GM23248 (cell line): Measurements from ENCODE around the gene RUFY1. TPM values are rescaled to one million over a fixed set of nuclear protein-coding genes. Genes with fewer than 3 reads are reported as not detected.
"Not testable (repeated sequence)": the region's sequence is repeated elsewhere in the genome, so short reads cannot be mapped to it uniquely, and the experiment has no call there.

Source experiments
- DNase-seq: peaks from one replicate; pipeline ENCODE4 v3.0.0-alpha.2; 2015
- H2AFZ ChIP-seq: fragments of 200-600 bp; sonication (generic); 2 replicates; pipeline ENCODE4 v1.6.1; 2016; ENCODE audit warnings: antibody characterized with exemption
- H3F3A ChIP-seq: fragments of 200-600 bp; sonication (generic); 2 replicates; pipeline ENCODE4 v1.6.1; 2016; ENCODE audit warnings: mild to moderate bottlenecking, antibody characterized with exemption, mixed run types; ENCODE audit not compliant: insufficient read depth
- H3K27ac ChIP-seq: fragments of 200-600 bp; sonication (generic); 2 replicates; pipeline ENCODE4 v1.5.1; 2016; ENCODE audit warnings: mild to moderate bottlenecking
- H3K27me3 ChIP-seq: fragments of 200-600 bp; sonication (generic); replicated peaks from 2 replicates; pipeline ENCODE4 v1.6.1; 2016; ENCODE audit warnings: mild to moderate bottlenecking; ENCODE audit not compliant: insufficient read depth
- H3K36me3 ChIP-seq: fragments of 200-600 bp; sonication (generic); 2 replicates; pipeline ENCODE4 v1.6.1; 2016; ENCODE audit warnings: low read depth, mild to moderate bottlenecking
- H3K4me1 ChIP-seq: fragments of 200-600 bp; sonication (generic); 2 replicates; pipeline ENCODE4 v1.6.1; 2016; ENCODE audit warnings: mild to moderate bottlenecking; ENCODE audit not compliant: insufficient read depth
- H3K4me2 ChIP-seq: fragments of 200-600 bp; sonication (generic); one replicate; pipeline ENCODE4 v1.6.1; 2016; ENCODE audit warnings: mild to moderate bottlenecking; ENCODE audit not compliant: unreplicated experiment
- H3K4me3 ChIP-seq: fragments of 200-600 bp; sonication (generic); 2 replicates; pipeline ENCODE4 v1.5.1; 2016; ENCODE audit warnings: mild to moderate bottlenecking
- H3K79me2 ChIP-seq: fragments of 200-600 bp; sonication (generic); 2 replicates; pipeline ENCODE4 v1.6.1; 2016; ENCODE audit warnings: mild to moderate bottlenecking; ENCODE audit not compliant: insufficient read depth
- H3K9ac ChIP-seq: fragments of 200-600 bp; sonication (generic); 2 replicates; pipeline ENCODE4 v1.6.1; 2016; ENCODE audit warnings: mild to moderate bottlenecking
- H3K9me2 ChIP-seq: fragments of 200-600 bp; sonication (generic); 2 replicates; pipeline ENCODE4 v1.6.1; 2016; ENCODE audit warnings: mixed run types, mild to moderate bottlenecking, moderate library complexity; ENCODE audit not compliant: insufficient read depth
- H3K9me3 ChIP-seq: fragments of 200-600 bp; sonication (generic); one replicate; pipeline ENCODE4 v1.6.1; 2017; ENCODE audit warnings: low read depth
- H4K20me1 ChIP-seq: fragments of 200-600 bp; sonication (generic); 2 replicates; pipeline ENCODE4 v1.6.0; 2016; ENCODE audit not compliant: insufficient read depth
- EZH2 ChIP-seq: fragments of 200-600 bp; sonication (generic); IDR thresholded peaks from 2 replicates; pipeline ENCODE4 v1.6.1; 2018; ENCODE audit warnings: antibody characterized with exemption, mild to moderate bottlenecking; ENCODE audit not compliant: insufficient read depth, poor library complexity, severe bottlenecking
- EZH2phosphoT487 ChIP-seq: fragments of 200-600 bp; sonication (generic); IDR thresholded peaks from 2 replicates; pipeline ENCODE4 v1.6.1; 2018; ENCODE audit warnings: antibody characterized with exemption, moderate library complexity, mild to moderate bottlenecking, low read depth; ENCODE audit not compliant: insufficient read depth
- WGBS, 2 experiments: methylation state at CpG; one replicate each; pipeline ENCODE4 v1.1.6; 2015 to 2017; ENCODE audit warnings: low lambda C conversion rate in 2 of 2, low coverage in 1 of 2; ENCODE audit errors: missing lambda C conversion rate in 2 of 2; 5-methylcytosine and 5-hydroxymethylcytosine counted together
- in situ Hi-C: fragments of 300-500 bp; cut with MboI; formaldehyde crosslinking; loops from 2 replicates; pipeline ENCODE4 v1.15.0; 2020
- polyA plus RNA-seq: library from polyadenylated mRNA; unstranded; fragments of >200 nt; fragmentation: Nextera tagmentation; extraction: Ambion mirVana; gene quantifications from 2 replicates; pipeline ENCODE4 v1.2.1, GENCODE V29; 2016
- total RNA-seq: library from RNA; depleted of rRNA; stranded (reverse); fragments of >200 nt; shearing (Covaris generic); gene quantifications from 2 replicates; pipeline ENCODE4 v1.2.3, GENCODE V29; 2014

RUFY1 gene
- total and polyA plus RNA-seq, 2 experiments from 2014 or later: 27.2 to 41.9 TPM

DNA sequence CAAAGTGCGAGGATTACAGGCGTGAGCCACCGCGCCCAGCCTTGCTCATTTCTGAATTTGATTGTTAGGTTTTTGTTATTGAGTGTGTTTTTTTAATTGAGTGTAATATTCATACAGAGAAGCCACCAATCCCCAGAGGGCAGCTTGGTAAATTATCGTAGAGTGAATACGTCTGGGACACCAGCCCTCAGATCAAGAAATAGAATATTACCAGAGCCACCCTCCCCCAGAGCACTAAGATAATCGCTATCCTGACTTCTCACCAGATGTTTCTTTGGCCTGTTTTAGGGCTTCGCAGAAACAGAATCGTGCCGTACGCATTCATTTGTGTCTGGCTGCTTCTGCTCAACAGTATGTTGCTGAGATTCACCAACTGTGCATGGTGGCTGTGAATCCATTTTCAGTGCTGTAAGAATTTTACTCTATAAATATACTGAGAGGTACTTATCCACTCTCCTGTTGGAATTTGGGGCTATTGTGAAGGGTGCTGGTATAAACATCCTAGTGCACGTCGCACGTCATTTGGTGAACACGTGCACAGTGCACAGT, 37.8 kb upstream of the RUFY1 start:
- H2AFZ ChIP-seq: no peak overlapping the region
- H3K9ac ChIP-seq: no peak overlapping the region
- H3K9me3 ChIP-seq: no peaks in the 10 kb centered on the region
- no peaks in the 10 kb centered on the region for H3K27me3 ChIP-seq
- H3K79me2 ChIP-seq: no peaks in the 10 kb centered on the region
- H3K4me3 ChIP-seq: no peak overlapping the region
- H4K20me1 ChIP-seq: no peaks in the 10 kb centered on the region
- no peak overlapping the region for H3K27ac ChIP-seq
- no peaks in the 10 kb centered on the region for H3K36me3 ChIP-seq
- no peak for DNase-seq
- no peaks in the 10 kb centered on the region for H3K9me2 ChIP-seq
- in situ Hi-C loops: no loop called here
- no peaks in the 10 kb centered on the region for H3K4me1 ChIP-seq
- H3F3A ChIP-seq: no peaks in the 10 kb centered on the region
- H3K4me2 ChIP-seq: no peak overlapping the region
- WGBS, 2 experiments: 67 to 69% methylated on average over 15 of the region's 15 CpGs
- TF ChIP-seq EZH2 (no peak), EZH2phosphoT487 (no peak)

GRCh38 chr5:179515501-179515900, 34.9 kb upstream of the RUFY1 start:
- WGBS, 2 experiments: 66 to 68% methylated on average over 7 of the region's 7 CpGs
- H4K20me1 ChIP-seq, H3K27me3 ChIP-seq, H3K4me1 ChIP-seq, DNase-seq, H3K9me2 ChIP-seq, H3K79me2 ChIP-seq, H3K4me2 ChIP-seq, H3K9ac ChIP-seq, H3F3A ChIP-seq, H3K36me3 ChIP-seq, H3K27ac ChIP-seq, H2AFZ ChIP-seq, H3K4me3 ChIP-seq, in situ Hi-C loops, H3K9me3 ChIP-seq: not testable (repeated sequence)

DNA sequence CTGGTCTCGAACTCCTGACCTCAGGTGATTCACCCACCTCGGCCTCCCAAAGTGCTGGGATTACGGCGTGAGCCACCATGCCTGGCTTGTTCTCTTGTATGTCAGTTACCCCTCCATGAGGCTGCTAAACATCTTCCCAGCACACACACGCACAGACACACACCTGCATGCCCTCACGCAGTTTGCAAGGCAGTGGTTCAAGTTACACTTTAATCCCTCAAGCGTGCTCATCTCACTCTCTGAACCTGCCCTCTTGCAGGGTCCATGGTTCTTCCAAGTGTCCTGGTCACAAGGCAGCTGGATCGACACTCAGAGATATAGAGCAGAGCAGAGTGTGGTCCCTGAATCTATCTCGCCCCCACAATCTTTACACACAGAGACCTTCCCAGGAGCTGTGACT, 34.1 kb upstream of the RUFY1 start:
- no peaks in the 10 kb centered on the region for H3K79me2 ChIP-seq
- no peak overlapping the region for H3K4me2 ChIP-seq
- H3K4me1 ChIP-seq: no peaks in the 10 kb centered on the region
- no peak for DNase-seq
- H3K4me3 ChIP-seq: no peak overlapping the region
- in situ Hi-C loops: no loop called here
- no peaks in the 10 kb centered on the region for H3K9me2 ChIP-seq
- H3F3A ChIP-seq: no peaks in the 10 kb centered on the region
- H2AFZ ChIP-seq: no peak overlapping the region
- no peaks in the 10 kb centered on the region for H3K36me3 ChIP-seq
- TF ChIP-seq EZH2 (no peak), EZH2phosphoT487 (no peak)
- no peaks in the 10 kb centered on the region for H3K27me3 ChIP-seq
- no peaks in the 10 kb centered on the region for H3K9me3 ChIP-seq
- H4K20me1 ChIP-seq: no peaks in the 10 kb centered on the region
- no peak overlapping the region for H3K9ac ChIP-seq
- no peak overlapping the region for H3K27ac ChIP-seq
- WGBS, 2 experiments: 66 to 68% methylated on average over 9 of the region's 9 CpGs

DNA sequence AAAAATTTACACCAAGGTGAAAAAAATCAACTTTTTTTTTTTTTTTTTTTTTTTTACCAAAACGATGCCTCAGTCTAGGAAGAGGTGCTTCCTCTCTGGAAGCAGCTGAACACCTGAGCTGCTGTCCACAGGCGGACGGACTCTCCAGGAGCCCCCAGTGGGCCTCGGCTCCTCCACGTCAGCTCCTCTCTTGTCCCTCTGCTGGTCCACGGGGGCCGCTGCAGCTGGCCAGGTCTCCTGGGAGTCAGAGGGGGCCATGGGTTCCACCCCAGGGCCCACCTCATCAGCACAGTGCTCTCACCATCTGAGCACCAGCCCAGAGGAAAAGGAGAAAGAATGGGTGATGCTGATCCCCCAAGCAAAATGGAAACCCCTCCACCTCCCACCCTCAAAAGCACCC, 32.6 kb upstream of the RUFY1 start:
- in situ Hi-C loops, H3F3A ChIP-seq, DNase-seq, H3K36me3 ChIP-seq, H3K4me3 ChIP-seq, H3K4me1 ChIP-seq, H3K9ac ChIP-seq, H3K9me2 ChIP-seq, H3K4me2 ChIP-seq, H4K20me1 ChIP-seq, H3K27ac ChIP-seq, H2AFZ ChIP-seq, H3K27me3 ChIP-seq, H3K9me3 ChIP-seq, H3K79me2 ChIP-seq: not testable (repeated sequence)
- WGBS, 2 experiments: 62 to 87% methylated on average over 3 to 5 of the region's 7 CpGs

- DNase-seq, H3K27ac ChIP-seq, H3K36me3 ChIP-seq, H3K4me3 ChIP-seq, H3K27me3 ChIP-seq, H3K9ac ChIP-seq, in situ Hi-C loops, H3K4me2 ChIP-seq, H3K4me1 ChIP-seq, H4K20me1 ChIP-seq, H3K79me2 ChIP-seq, H3K9me3 ChIP-seq, H3K9me2 ChIP-seq, H2AFZ ChIP-seq, H3F3A ChIP-seq: not testable (repeated sequence)
- 60 to 67% methylated on average over 15 of the region's 17 CpGs for WGBS, 2 experiments
Measured at GRCh38 chr5:179518369-179518768, 32.0 kb upstream of the RUFY1 start.

DNA sequence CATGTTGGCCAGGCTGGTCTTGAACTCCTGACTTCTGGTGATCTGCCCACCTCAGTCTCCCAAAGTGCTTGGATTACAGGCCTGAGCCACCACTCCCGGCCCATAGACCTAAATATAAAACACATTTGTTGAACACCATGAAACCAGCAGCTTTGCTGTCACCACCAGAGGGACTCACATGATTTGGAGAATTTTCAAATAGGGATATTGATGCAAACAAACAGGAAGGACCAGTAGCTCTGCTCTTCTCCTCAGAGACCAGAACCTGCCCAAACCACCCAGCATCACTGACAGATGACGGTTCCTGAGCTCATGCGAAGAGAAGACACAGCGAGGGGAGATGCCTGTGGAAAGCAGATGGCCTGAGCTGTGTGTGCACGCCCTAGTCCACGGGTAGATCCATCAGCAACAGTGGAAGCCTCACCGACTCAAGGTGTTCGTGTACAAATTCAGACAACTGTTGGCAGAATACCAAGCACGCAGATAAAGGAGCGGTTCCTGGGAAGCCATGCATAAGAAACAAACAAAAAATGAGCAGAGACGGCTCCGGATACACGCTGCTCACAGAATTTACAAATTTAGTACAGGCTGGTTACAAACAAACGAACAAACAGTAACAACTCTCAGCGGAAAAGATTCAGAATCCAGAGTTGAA, 30.8 kb upstream of the RUFY1 start:
- H3K4me1 ChIP-seq, H3K79me2 ChIP-seq, DNase-seq, H3K9ac ChIP-seq, H3K9me2 ChIP-seq, H3K4me3 ChIP-seq, H3K4me2 ChIP-seq, H3K27me3 ChIP-seq, H3K36me3 ChIP-seq, H4K20me1 ChIP-seq, in situ Hi-C loops, H3K9me3 ChIP-seq, H2AFZ ChIP-seq, H3K27ac ChIP-seq, H3F3A ChIP-seq: not testable (repeated sequence)
- WGBS, 2 experiments: 68 to 72% methylated on average over 15 of the region's 15 CpGs

GRCh38 chr5:179522107-179522506, 28.2 kb upstream of the RUFY1 start:
- in situ Hi-C loops, H3K36me3 ChIP-seq, H3K9me2 ChIP-seq, H3K4me2 ChIP-seq, H3K4me3 ChIP-seq, H3K27me3 ChIP-seq, H2AFZ ChIP-seq, H3K9me3 ChIP-seq, H3K79me2 ChIP-seq, H4K20me1 ChIP-seq, H3K27ac ChIP-seq, H3K9ac ChIP-seq, H3F3A ChIP-seq, DNase-seq, H3K4me1 ChIP-seq: not testable (repeated sequence)
- 48 to 49% methylated on average over 4 to 5 of the region's 5 CpGs for WGBS, 2 experiments
